ENCODE measurements around the gene CEP112. TPM values are rescaled to one million over a fixed set of nuclear protein-coding genes. Genes with fewer than 3 reads are reported as not detected.

The CEP112 gene
- total and polyA plus RNA-seq, 2 of the 4 experiments (the other 2 are of a cell fraction) = 2.5 to 5.6 TPM

DNA sequence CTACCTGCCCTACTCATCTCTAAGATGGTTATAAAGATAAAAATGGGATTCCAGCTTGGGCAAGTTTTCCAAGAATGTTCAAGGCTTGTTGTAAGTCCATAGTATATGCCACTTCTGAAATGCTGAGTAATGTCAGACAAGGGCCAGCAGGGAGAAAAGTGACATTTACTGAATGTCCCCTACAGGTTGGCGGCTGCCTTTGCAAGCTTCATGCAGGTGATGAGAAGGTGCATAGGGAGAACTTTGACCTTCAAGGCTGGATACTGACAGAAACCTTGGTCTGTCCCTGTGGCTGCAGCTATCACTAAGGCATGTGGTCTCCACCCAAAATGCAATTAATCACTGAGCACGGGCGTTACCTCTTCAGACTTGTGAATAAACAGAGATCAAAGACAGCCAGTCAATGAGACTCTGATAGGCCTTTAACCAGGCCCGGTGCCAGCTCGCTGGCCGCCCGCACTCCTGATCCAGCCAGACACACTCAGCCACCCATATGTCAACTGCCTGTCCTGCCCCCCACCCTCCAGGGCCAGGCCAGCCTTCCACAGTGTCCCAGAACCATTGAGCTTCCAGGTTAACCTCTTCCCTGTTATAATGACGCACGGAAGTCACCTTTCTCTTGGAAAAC lies 603.6 kb downstream of the CEP112 start:
- no peak overlapping the region for H4K91ac ChIP-seq (ENCODE audit: insufficient read depth, low read depth, low read length)
- H2BK15ac ChIP-seq (ENCODE audit: low read depth, low read length) = no peak overlapping the region
- no peaks in the 10 kb centered on the region for H3K9me3 ChIP-seq (ENCODE audit: control insufficient read depth, insufficient read depth, low read length)
- no peak overlapping the region for H2AK9ac ChIP-seq (replicated peaks; ENCODE audit: low read depth, low read length, poor library complexity)
- H2BK120ac ChIP-seq (ENCODE audit: low read depth, low read length) = no peak overlapping the region
- H2BK20ac ChIP-seq (ENCODE audit: low read depth, low read length) = no peak overlapping the region
- no peak overlapping the region for H3K56ac ChIP-seq (ENCODE audit: extremely low read depth, insufficient read depth, low read length)
- no peak overlapping the region for H3K9ac ChIP-seq (ENCODE audit: low read depth, low read length)
- H2BK5ac ChIP-seq (ENCODE audit: low read depth, low read length, poor library complexity, severe bottlenecking) = no peak overlapping the region
- CTCF ChIA-PET = interaction anchor here (1.4 kb wide), 1 partner anchor 23 kb away, joined by 3 read pairs; no protein-coding TSS in a partner anchor
- intact Hi-C loops (cut with micrococcal nuclease) = no loop called here
- H2AFZ ChIP-seq (replicated peaks; ENCODE audit: low read length, poor library complexity) = no peak overlapping the region
- H3K23ac ChIP-seq (ENCODE audit: low read depth, low read length) = no peak overlapping the region
- H3K27me3 ChIP-seq (ENCODE audit: control insufficient read depth, insufficient read depth, low read length) = no peaks in the 10 kb centered on the region; the same call in 1 of the 2 replicates
- no peak overlapping the region for H3K27ac ChIP-seq (ENCODE audit: insufficient read depth, low read length)
- no peaks in the 10 kb centered on the region for H3K4me1 ChIP-seq (ENCODE audit: control insufficient read depth, insufficient read depth, low read length)
- POLR2A ChIA-PET (ENCODE audit: unreplicated experiment) = no interaction called here
- no peak overlapping the region for H2AK5ac ChIP-seq (ENCODE audit: low read depth, low read length)
- H3K4me3 ChIP-seq (ENCODE audit: insufficient read depth, low read depth, low read length) = no peak overlapping the region
- H3K4ac ChIP-seq (ENCODE audit: low read depth, low read length) = no peak overlapping the region
- no peaks in the 10 kb centered on the region for H3K9me1 ChIP-seq (ENCODE audit: insufficient read depth, low read length)
- no TSS peak for BruUV-seq (replicated peaks)
- TF ChIP-seq NFE2L2 (IDR thresholded peaks at IDR 0.05; ENCODE audit: low read depth, low read length) (no peak), RAD21 (IDR thresholded peaks at IDR 0.05; ENCODE audit: low read length) (no peak), BHLHE40 (IDR thresholded peaks at IDR 0.05; ENCODE audit: low read depth, low read length) (no peak), CTCF (conservative IDR thresholded peaks at IDR 0.05; ENCODE audit: low read depth, low read length) (no peak), MAFK (IDR thresholded peaks at IDR 0.05; ENCODE audit: low read depth, low read length) (no peak), MXI1 (IDR thresholded peaks at IDR 0.05; ENCODE audit: borderline replicate concordance, low read depth, low read length) (no peak), CHD1 (IDR thresholded peaks at IDR 0.05; ENCODE audit: low read depth, low read length) (no peak), RCOR1 (IDR thresholded peaks at IDR 0.05; ENCODE audit: insufficient replicate concordance, low read length) (no peak), RFX5 (IDR thresholded peaks at IDR 0.05; ENCODE audit: low read depth, low read length) (no peak), FOS (IDR thresholded peaks at IDR 0.05; ENCODE audit: low read depth, low read length) (no peak), SMC3 (IDR thresholded peaks at IDR 0.05; ENCODE audit: low read depth, low read length) (no peak), POLR2A (IDR thresholded peaks at IDR 0.05; ENCODE audit: low read depth, low read length) (no peak), CEBPB (IDR thresholded peaks at IDR 0.05; ENCODE audit: low read depth, low read length) (no peak), MAZ (IDR thresholded peaks at IDR 0.05; ENCODE audit: borderline replicate concordance, low read depth, low read length) (no peak)
- TF ChIP-seq, protein P1, sequence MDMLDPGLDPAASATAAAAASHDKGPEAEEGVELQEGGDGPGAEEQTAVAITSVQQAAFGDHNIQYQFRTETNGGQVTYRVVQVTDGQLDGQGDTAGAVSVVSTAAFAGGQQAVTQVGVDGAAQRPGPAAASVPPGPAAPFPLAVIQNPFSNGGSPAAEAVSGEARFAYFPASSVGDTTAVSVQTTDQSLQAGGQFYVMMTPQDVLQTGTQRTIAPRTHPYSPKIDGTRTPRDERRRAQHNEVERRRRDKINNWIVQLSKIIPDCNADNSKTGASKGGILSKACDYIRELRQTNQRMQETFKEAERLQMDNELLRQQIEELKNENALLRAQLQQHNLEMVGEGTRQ (IDR thresholded peaks at IDR 0.05; ENCODE audit: low read depth, low read length) = no peak
- TF ChIP-seq, protein P2, sequence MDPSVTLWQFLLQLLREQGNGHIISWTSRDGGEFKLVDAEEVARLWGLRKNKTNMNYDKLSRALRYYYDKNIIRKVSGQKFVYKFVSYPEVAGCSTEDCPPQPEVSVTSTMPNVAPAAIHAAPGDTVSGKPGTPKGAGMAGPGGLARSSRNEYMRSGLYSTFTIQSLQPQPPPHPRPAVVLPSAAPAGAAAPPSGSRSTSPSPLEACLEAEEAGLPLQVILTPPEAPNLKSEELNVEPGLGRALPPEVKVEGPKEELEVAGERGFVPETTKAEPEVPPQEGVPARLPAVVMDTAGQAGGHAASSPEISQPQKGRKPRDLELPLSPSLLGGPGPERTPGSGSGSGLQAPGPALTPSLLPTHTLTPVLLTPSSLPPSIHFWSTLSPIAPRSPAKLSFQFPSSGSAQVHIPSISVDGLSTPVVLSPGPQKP (IDR thresholded peaks at IDR 0.05; ENCODE audit: borderline replicate concordance, low read depth, low read length) = no peak
- H3K14ac ChIP-seq (replicated peaks; ENCODE audit: low read depth, low read length) = no peak overlapping the region
- H3K36me3 ChIP-seq (ENCODE audit: control insufficient read depth, insufficient read depth, low read length) = no peaks in the 10 kb centered on the region
- no peaks in the 10 kb centered on the region for H3K79me1 ChIP-seq (ENCODE audit: low read depth in 1 of 2, low read length in 2 of 2)
- no peak for ATAC-seq (ENCODE audit: low read depth)
- no peaks in the 10 kb centered on the region for H4K20me1 ChIP-seq (ENCODE audit: insufficient read depth, low read length)
- in situ Hi-C loops (cut with MboI; ENCODE audit: low sequenced_read_pairs) = no loop called here
- H4K8ac ChIP-seq (ENCODE audit: low read depth in 2 of 2, low read length in 2 of 2) = no peak overlapping the region
- WGBS, 2 experiments (ENCODE audit: extremely low coverage in 2 of 2, insufficient read length in 1 of 2) = 67% methylated on average over 2 of the region's 9 CpGs; no CpG with 5 or more reads in 1 of the 2 experiments
- no peak overlapping the region for H3K4me2 ChIP-seq (ENCODE audit: low read depth, low read length)
- dilution Hi-C loops (cut with HindIII; ENCODE audit: low sequenced_read_pairs, unreplicated experiment) = no loop called here
- DNase-seq = no peak
- no peak overlapping the region for H3K18ac ChIP-seq (ENCODE audit: low read depth, low read length)
- H4K5ac ChIP-seq (ENCODE audit: low read depth, low read length) = no peak overlapping the region

All from IMR-90 (cell line).